Suprapubic skin (tissue), 4 donors: ENCODE results near the gene ZMYM3. TPM values are rescaled to one million over a fixed set of nuclear protein-coding genes. Genes with fewer than 3 reads are reported as not detected.
A peak's percentile ranks its signal among the peaks of the same experiment; 100 is the strongest.

Experiments
- DNase-seq, 2 donors: peaks; one replicate each; pipeline ENCODE4 v3.0.0-alpha.2; 2019; ENCODE audit warnings: low spot score in 2 of 2
- H3K27ac ChIP-seq: fragments of 200-600 bp; sonication (generic); one replicate; pipeline ENCODE4 v1.5.1; 2019
- H3K27me3 ChIP-seq: fragments of 200-600 bp; sonication (generic); one replicate; pipeline ENCODE4 v1.5.1; 2019
- H3K36me3 ChIP-seq: fragments of 200-600 bp; sonication (generic); one replicate; pipeline ENCODE4 v1.5.1; 2019
- H3K4me1 ChIP-seq: fragments of 200-600 bp; sonication (generic); one replicate; pipeline ENCODE4 v1.5.1; 2019
- H3K4me3 ChIP-seq: fragments of 200-600 bp; sonication (generic); one replicate; pipeline ENCODE4 v1.5.1; 2019; ENCODE audit warnings: mild to moderate bottlenecking
- H3K9me3 ChIP-seq: fragments of 200-600 bp; sonication (generic); one replicate; pipeline ENCODE4 v1.5.1; 2019
- EP300 ChIP-seq: sonication (generic); formaldehyde crosslinking; IDR thresholded peaks from one replicate; pipeline ENCODE4 v1.6.1; 2017; ENCODE audit warnings: antibody characterized with exemption
- POLR2A ChIP-seq, 2 donors: fragments of 450-650 bp; IDR thresholded peaks; one replicate each; pipeline ENCODE4 v1.6.1; 2017; ENCODE audit warnings: antibody characterized with exemption in 2 of 2, mild to moderate bottlenecking in 2 of 2, moderate library complexity in 2 of 2
- POLR2AphosphoS5 ChIP-seq, 3 donors: sonication (generic); formaldehyde crosslinking; IDR thresholded peaks; one replicate each; pipeline ENCODE4 v1.6.1; 2017; ENCODE audit warnings: antibody characterized with exemption in 3 of 3
- WGBS: methylation state at CpG from one replicate; pipeline ENCODE4 v1.1.5; 2018; 5-methylcytosine and 5-hydroxymethylcytosine counted together
- total RNA-seq, 4 donors: library from RNA; depleted of rRNA; stranded (reverse); fragments of >200 nt; gene quantifications; one replicate each; pipeline ENCODE4 v1.1.0, GENCODE V29; 2016
- TF ChIP-seq, protein P1 (sequence below), 2 donors: fragments of 200-600 bp in 1 of 2; fragments of 450-650 bp in 1 of 2; sonication (generic) in 1 of 2; IDR thresholded peaks; one replicate each; pipeline ENCODE4 v1.5.1; 2016 to 2019; ENCODE audit warnings: antibody characterized with exemption in 2 of 2, mild to moderate bottlenecking in 1 of 2, moderate library complexity in 1 of 2

The ZMYM3 gene
- total RNA-seq, 4 donors from 2014 or later = 10.0 to 42.6 (median 18.5) TPM

GRCh38 chrX:71210816-71211215, 43.1 kb downstream of the ZMYM3 start:
- DNase-seq = no peak
- Histone ChIP-seq H3K36me3 (no peaks in the 10 kb centered on the region), H3K9me3 (no peaks in the 10 kb centered on the region), H3K27ac (no peak overlapping the region), H3K27me3 (no peaks in the 10 kb centered on the region), H3K4me1 (no peaks in the 10 kb centered on the region), H3K4me3 (no peak overlapping the region)
- TF ChIP-seq POLR2A (IDR thresholded peaks at IDR 0.05) (no peak), POLR2AphosphoS5 (IDR thresholded peaks at IDR 0.05) (no peak), EP300 (no peak)
- TF ChIP-seq, protein P1, sequence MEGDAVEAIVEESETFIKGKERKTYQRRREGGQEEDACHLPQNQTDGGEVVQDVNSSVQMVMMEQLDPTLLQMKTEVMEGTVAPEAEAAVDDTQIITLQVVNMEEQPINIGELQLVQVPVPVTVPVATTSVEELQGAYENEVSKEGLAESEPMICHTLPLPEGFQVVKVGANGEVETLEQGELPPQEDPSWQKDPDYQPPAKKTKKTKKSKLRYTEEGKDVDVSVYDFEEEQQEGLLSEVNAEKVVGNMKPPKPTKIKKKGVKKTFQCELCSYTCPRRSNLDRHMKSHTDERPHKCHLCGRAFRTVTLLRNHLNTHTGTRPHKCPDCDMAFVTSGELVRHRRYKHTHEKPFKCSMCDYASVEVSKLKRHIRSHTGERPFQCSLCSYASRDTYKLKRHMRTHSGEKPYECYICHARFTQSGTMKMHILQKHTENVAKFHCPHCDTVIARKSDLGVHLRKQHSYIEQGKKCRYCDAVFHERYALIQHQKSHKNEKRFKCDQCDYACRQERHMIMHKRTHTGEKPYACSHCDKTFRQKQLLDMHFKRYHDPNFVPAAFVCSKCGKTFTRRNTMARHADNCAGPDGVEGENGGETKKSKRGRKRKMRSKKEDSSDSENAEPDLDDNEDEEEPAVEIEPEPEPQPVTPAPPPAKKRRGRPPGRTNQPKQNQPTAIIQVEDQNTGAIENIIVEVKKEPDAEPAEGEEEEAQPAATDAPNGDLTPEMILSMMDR (IDR thresholded peaks at IDR 0.05) = no peak
- 86% methylated on average over 3 of the region's 3 CpGs for WGBS

- 84% methylated on average over 7 of the region's 7 CpGs for WGBS
- no peaks in the 10 kb centered on the region for H3K9me3 ChIP-seq
- no peak overlapping the region for H3K27ac ChIP-seq
- TF ChIP-seq POLR2A (IDR thresholded peaks at IDR 0.05) (no peak), POLR2AphosphoS5 (IDR thresholded peaks at IDR 0.05) (no peak), EP300 (no peak)
- TF ChIP-seq, protein P1 (IDR thresholded peaks at IDR 0.05) = no peak
- H3K27me3 ChIP-seq = no peaks in the 10 kb centered on the region
- no peaks in the 10 kb centered on the region for H3K36me3 ChIP-seq
- no peak for DNase-seq
- H3K4me3 ChIP-seq = no peak overlapping the region
- H3K4me1 ChIP-seq = no peaks in the 10 kb centered on the region
Observed at GRCh38 chrX:71199252-71200008, 54.5 kb downstream of the ZMYM3 start.

- no peaks in the 10 kb centered on the region for H3K9me3 ChIP-seq
- no peak overlapping the region for H3K27ac ChIP-seq
- H3K36me3 ChIP-seq = no peaks in the 10 kb centered on the region
- no peaks in the 10 kb centered on the region for H3K4me1 ChIP-seq
- no peak for DNase-seq
- TF ChIP-seq, protein P1 (IDR thresholded peaks at IDR 0.05) = no peak
- no peak for TF ChIP-seq EP300
- TF ChIP-seq POLR2A (IDR thresholded peaks at IDR 0.05) = no peak
- TF ChIP-seq POLR2AphosphoS5 (IDR thresholded peaks at IDR 0.05) = no peak
- peak overlapping the region; percentile 18 for H3K4me3 ChIP-seq
- WGBS = 65% methylated on average over 3 of the region's 3 CpGs
- no peaks in the 10 kb centered on the region for H3K27me3 ChIP-seq
Observed at GRCh38 chrX:71198066-71198465, 55.9 kb downstream of the ZMYM3 start.

- no peaks in the 10 kb centered on the region for H3K36me3 ChIP-seq
- WGBS = 65% methylated on average over 4 of the region's 4 CpGs
- no peak overlapping the region for H3K27ac ChIP-seq
- no peak overlapping the region for H3K4me3 ChIP-seq
- H3K4me1 ChIP-seq = no peaks in the 10 kb centered on the region
- no peaks in the 10 kb centered on the region for H3K9me3 ChIP-seq
- no peaks in the 10 kb centered on the region for H3K27me3 ChIP-seq
- TF ChIP-seq POLR2A (IDR thresholded peaks at IDR 0.05) (no peak), POLR2AphosphoS5 (IDR thresholded peaks at IDR 0.05) (no peak), EP300 (no peak)
- TF ChIP-seq, protein P1 (IDR thresholded peaks at IDR 0.05) = no peak
- DNase-seq = no peak
Observed at GRCh38 chrX:71195964-71196649, 57.8 kb downstream of the ZMYM3 start.

DNA sequence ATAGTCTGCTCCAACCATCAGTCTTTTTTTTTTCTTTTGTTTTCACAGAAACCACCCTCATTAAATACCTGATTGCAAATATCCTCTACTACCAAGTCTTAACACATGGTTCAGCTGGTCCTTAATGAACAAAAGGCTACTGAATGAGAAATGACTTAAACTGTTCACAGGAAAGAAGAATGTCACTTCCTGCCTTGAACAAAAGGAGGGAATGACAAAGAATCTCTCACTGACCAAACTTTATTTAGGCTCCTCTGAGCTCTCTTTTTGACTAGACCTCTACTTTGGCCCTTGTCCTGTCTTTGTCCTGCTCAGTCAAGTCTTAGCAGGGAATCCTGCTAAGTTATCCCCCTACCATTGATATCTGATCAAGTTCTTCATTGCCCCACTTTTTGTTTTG, 62.7 kb downstream of the ZMYM3 start:
- no peaks in the 10 kb centered on the region for H3K36me3 ChIP-seq
- DNase-seq = no peak
- no peak for TF ChIP-seq EP300
- H3K27me3 ChIP-seq = no peaks in the 10 kb centered on the region
- H3K4me3 ChIP-seq = no peak overlapping the region
- no peaks in the 10 kb centered on the region for H3K4me1 ChIP-seq
- H3K27ac ChIP-seq = no peak overlapping the region
- no peaks in the 10 kb centered on the region for H3K9me3 ChIP-seq

Other genes starting within 250 kb of the ZMYM3 start
- gene SNX12, start 185.8 kb downstream of the ZMYM3 start, total RNA-seq = 10 to 100 TPM; 41.0 to 71.8 (median 65.3) TPM
- 10 to 100 TPM; 21.0 to 36.8 (median 28.2) TPM for gene FOXO4, start 158.3 kb downstream of the ZMYM3 start, total RNA-seq
- gene CXorf65, start 147.4 kb downstream of the ZMYM3 start, total RNA-seq = not detected
- gene IL2RG, start 142.6 kb downstream of the ZMYM3 start, total RNA-seq = 10 to 100 TPM in 2 of 4 donors, 1 to 10 TPM in 2; 2.6 to 15.0 (median 9.1) TPM
- 10 to 100 TPM; 27.0 to 63.0 (median 39.8) TPM for gene MED12, start 135.5 kb downstream of the ZMYM3 start, total RNA-seq
- under 1 TPM; 0.52 to 0.97 (median 0.60) TPM for gene NLGN3, start 109.3 kb downstream of the ZMYM3 start, total RNA-seq
- gene GJB1, start 30.9 kb downstream of the ZMYM3 start, total RNA-seq = 1 to 10 TPM in 3 of 4 donors, under 1 TPM in 1; 0.98 to 4.8 (median 3.3) TPM
- 100 to 1,000 TPM; 216 to 323 (median 221) TPM for gene NONO, start 29.5 kb upstream of the ZMYM3 start, total RNA-seq
- 1 to 10 TPM in 1 of 4 donors, under 1 TPM in 3; 0.45 to 2.5 (median 0.71) TPM for gene ITGB1BP2, start 47.6 kb upstream of the ZMYM3 start, total RNA-seq
- gene TAF1, start 112.2 kb upstream of the ZMYM3 start, total RNA-seq = 10 to 100 TPM; 24.5 to 92.5 (median 45.2) TPM